Body of pancreas (tissue), 4 donors: ENCODE measurements around the gene COL6A1.

Experiments used
- POLR2A ChIP-seq, 3 donors: fragments of 450-650 bp; IDR thresholded peaks; one replicate each; pipeline ENCODE4 v1.6.1; 2016; ENCODE audit warnings: antibody characterized with exemption in 3 of 3, mild to moderate bottlenecking in 2 of 3
- TF ChIP-seq, protein P1 (sequence below), 7 experiments: fragments of 450-650 bp in 4 of 7; fragments of 200-600 bp in 3 of 7; sonication (generic) in 3 of 7; IDR thresholded peaks; one replicate each; pipeline ENCODE4 v1.5.1; 2016 to 2019; ENCODE audit warnings: antibody characterized with exemption in 7 of 7

DNA sequence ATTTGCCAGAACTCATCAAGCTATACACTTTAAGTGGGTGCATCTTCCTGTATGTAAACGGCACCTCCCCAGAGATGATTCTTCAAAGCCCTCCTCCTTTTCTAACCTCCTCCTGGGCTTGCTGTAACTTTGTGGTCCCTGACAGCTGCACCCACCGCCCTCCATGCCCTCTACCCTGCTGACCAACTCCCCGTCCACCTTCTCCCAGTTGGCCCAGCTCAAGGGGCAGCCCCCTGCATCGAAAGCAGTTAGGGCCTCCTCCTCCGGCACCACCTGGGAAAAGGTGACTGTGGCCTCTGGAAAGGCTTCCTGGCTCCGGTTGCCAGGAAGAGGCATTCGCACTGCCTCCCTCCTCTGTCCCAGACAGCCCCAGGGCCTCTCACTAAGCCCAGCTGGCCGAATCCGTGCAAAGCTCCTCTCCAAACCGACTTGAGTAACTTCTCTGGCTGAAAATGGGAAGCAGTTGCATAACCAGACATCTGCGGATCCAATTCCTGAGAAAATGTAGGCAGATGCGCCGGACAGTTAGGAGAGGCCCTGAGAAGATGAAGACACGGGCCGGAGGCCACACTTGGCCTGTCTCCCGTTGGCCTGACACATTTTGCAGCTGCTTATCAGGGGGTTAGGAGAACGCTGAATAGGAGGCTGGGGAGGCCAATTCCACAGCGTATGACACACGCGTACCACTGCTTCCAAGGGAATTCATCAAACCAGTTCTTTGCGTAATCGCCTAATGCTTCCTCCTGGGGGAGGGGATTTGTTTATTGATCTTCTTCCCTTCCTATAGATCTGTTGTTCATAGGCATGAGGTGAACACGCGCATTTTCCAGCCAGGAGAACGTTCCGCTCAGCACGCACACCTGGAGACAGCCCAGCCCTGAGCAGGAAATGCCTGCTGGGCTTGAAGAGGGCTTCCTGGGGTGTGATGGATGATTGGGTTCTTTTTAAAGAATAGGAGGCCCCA, 67.6 kb downstream of the COL6A1 start:
- no peak for TF ChIP-seq POLR2A (IDR thresholded peaks at IDR 0.05)
- TF ChIP-seq, protein P1, sequence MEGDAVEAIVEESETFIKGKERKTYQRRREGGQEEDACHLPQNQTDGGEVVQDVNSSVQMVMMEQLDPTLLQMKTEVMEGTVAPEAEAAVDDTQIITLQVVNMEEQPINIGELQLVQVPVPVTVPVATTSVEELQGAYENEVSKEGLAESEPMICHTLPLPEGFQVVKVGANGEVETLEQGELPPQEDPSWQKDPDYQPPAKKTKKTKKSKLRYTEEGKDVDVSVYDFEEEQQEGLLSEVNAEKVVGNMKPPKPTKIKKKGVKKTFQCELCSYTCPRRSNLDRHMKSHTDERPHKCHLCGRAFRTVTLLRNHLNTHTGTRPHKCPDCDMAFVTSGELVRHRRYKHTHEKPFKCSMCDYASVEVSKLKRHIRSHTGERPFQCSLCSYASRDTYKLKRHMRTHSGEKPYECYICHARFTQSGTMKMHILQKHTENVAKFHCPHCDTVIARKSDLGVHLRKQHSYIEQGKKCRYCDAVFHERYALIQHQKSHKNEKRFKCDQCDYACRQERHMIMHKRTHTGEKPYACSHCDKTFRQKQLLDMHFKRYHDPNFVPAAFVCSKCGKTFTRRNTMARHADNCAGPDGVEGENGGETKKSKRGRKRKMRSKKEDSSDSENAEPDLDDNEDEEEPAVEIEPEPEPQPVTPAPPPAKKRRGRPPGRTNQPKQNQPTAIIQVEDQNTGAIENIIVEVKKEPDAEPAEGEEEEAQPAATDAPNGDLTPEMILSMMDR (IDR thresholded peaks at IDR 0.05): no peak
